ENCODE measurements around the gene CCNL2.

DNA sequence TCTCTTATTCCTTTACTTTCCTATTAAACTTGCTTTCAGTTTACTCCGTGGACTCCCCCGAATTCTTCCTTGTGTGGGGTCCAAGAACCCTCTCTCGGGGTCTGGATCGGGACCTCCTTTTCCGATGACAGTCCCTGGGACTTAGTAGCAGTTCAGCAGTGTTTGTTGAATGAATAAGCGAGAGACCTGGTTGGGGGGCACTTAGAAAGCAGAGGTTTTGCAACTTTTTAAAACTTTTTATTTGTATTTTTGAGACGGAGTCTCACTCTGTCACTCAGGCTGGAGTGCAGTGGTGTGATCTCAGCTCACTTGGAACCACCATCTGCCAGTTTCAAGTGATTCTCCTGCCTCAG, 24.1 kb upstream of the CCNL2 start:
- TF ChIP-seq, protein P1, sequence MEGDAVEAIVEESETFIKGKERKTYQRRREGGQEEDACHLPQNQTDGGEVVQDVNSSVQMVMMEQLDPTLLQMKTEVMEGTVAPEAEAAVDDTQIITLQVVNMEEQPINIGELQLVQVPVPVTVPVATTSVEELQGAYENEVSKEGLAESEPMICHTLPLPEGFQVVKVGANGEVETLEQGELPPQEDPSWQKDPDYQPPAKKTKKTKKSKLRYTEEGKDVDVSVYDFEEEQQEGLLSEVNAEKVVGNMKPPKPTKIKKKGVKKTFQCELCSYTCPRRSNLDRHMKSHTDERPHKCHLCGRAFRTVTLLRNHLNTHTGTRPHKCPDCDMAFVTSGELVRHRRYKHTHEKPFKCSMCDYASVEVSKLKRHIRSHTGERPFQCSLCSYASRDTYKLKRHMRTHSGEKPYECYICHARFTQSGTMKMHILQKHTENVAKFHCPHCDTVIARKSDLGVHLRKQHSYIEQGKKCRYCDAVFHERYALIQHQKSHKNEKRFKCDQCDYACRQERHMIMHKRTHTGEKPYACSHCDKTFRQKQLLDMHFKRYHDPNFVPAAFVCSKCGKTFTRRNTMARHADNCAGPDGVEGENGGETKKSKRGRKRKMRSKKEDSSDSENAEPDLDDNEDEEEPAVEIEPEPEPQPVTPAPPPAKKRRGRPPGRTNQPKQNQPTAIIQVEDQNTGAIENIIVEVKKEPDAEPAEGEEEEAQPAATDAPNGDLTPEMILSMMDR (IDR thresholded peaks at IDR 0.05; ENCODE audit: poor library complexity), result no peak
- TF ChIP-seq EZH2 (IDR thresholded peaks at IDR 0.05; ENCODE audit: borderline replicate concordance) (no peak), EZH2phosphoT487 (IDR thresholded peaks at IDR 0.05; ENCODE audit: low read depth, severe bottlenecking, unreplicated experiment) (no peak)

All from hepatocyte (in vitro differentiated cells).